ENCODE results near the gene CRIP1.

DNA sequence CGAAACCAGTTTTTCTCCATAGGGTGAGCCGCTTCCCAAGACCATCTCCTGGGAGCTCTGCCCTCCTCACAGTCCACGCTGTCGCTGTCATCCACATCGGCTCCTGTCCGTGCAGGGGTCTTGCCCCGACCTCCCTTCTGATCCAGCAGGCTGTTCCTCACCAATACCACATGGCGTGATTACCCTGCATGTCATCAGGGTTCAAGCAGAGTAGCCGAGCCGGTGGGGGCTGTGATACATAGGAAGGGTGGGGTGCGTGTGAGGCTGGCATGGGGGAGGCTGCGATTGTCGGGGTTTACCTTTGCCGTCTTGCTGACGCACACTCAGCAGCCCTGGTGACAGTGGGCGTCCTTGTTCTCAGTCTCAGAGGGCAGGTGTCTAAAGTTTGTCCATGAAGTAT, 21.4 kb downstream of the CRIP1 start:
- no peak for TF ChIP-seq KDM1A (IDR thresholded peaks at IDR 0.05; ENCODE audit: borderline replicate concordance)
- TF ChIP-seq RAD21 (IDR thresholded peaks at IDR 0.05; ENCODE audit: insufficient read depth, low read depth, low read length): no peak
- TF ChIP-seq NBN (IDR thresholded peaks at IDR 0.05): no peak
- TF ChIP-seq HCFC1 (IDR thresholded peaks at IDR 0.05; ENCODE audit: low read length): no peak
- no peak for TF ChIP-seq NFYA (IDR thresholded peaks at IDR 0.05; ENCODE audit: borderline replicate concordance, low read depth, low read length)
- no peak for TF ChIP-seq EZH2 (IDR thresholded peaks at IDR 0.05; ENCODE audit: borderline replicate concordance, control insufficient read depth, low read depth, low read length)
- no peak for TF ChIP-seq NFYB (IDR thresholded peaks at IDR 0.05; ENCODE audit: insufficient read depth, low read depth, low read length)
- TF ChIP-seq ELK1 (IDR thresholded peaks at IDR 0.05; ENCODE audit: low read depth, low read length): no peak
- no peak for TF ChIP-seq CTCF (IDR thresholded peaks at IDR 0.05 in 2 of 3, conservative IDR thresholded peaks at IDR 0.05 in 1 of 3; ENCODE audit: control insufficient read depth in 2 of 3, extremely low read depth in 1 of 3, insufficient read depth in 1 of 3, low read depth in 3 of 3, low read length in 3 of 3)

All from GM12878 (cell line).